Measurements from ENCODE around the gene RNF133.

RNF133 gene

GRCh38 chr7:122727759-122728158, 28.8 kb upstream of the RNF133 start:
- TF ChIP-seq, protein P1, sequence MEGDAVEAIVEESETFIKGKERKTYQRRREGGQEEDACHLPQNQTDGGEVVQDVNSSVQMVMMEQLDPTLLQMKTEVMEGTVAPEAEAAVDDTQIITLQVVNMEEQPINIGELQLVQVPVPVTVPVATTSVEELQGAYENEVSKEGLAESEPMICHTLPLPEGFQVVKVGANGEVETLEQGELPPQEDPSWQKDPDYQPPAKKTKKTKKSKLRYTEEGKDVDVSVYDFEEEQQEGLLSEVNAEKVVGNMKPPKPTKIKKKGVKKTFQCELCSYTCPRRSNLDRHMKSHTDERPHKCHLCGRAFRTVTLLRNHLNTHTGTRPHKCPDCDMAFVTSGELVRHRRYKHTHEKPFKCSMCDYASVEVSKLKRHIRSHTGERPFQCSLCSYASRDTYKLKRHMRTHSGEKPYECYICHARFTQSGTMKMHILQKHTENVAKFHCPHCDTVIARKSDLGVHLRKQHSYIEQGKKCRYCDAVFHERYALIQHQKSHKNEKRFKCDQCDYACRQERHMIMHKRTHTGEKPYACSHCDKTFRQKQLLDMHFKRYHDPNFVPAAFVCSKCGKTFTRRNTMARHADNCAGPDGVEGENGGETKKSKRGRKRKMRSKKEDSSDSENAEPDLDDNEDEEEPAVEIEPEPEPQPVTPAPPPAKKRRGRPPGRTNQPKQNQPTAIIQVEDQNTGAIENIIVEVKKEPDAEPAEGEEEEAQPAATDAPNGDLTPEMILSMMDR (conservative IDR thresholded peaks at IDR 0.05; ENCODE audit: control insufficient read depth, insufficient read depth, low read depth, low read length) = no peak
- no peak overlapping the region for H3K4me3 ChIP-seq (ENCODE audit: control insufficient read depth, low read depth, low read length)
- DNase-seq (ENCODE audit: low read depth) = no peak

DNA sequence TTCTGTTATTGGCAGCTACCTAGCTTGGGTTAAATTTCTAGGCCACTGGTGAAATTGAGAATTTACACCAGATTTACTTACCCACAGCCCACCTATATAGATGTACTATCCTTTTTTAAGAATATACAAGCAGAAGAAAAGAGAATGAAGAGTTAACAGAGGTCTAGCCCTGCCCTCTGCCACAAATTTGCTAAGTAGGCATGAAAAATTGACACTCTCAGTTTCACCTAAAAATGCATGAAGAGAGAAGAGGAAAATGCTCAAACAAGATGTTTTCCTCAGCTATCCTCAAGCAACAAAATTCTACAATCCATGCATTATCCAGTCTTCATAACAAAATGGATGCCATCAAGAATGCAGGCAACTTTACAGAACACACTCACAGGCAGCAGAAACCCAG, 28.4 kb upstream of the RNF133 start:
- no peak overlapping the region for H3K4me3 ChIP-seq (ENCODE audit: control insufficient read depth, low read depth, low read length)
- DNase-seq (ENCODE audit: low read depth) = no peak
- TF ChIP-seq, protein P1 (conservative IDR thresholded peaks at IDR 0.05; ENCODE audit: control insufficient read depth, insufficient read depth, low read depth, low read length) = no peak

GRCh38 chr7:122726881-122727280, 28.0 kb upstream of the RNF133 start:
- no peak overlapping the region for H3K4me3 ChIP-seq (ENCODE audit: control insufficient read depth, low read depth, low read length)
- no peak for DNase-seq (ENCODE audit: low read depth)
- TF ChIP-seq, protein P1 (conservative IDR thresholded peaks at IDR 0.05; ENCODE audit: control insufficient read depth, insufficient read depth, low read depth, low read length) = no peak

DNA sequence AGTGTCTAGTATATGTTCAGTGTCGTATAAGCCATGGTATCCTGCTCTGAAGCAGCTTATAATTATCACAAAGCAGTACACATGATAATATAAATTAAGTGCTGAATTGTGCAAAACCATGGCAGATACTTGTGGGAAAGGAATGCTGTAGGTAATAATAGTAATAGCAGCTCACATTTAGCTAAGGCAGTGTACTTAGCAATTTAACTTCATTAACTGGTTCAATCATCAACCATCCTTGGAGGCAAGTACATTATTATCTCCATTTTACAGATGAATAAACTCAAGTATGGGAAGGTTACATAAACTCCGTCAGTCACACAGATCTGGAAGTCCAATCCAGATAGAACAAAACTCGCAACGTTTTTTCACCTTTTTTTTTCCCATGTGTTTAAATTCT, 25.4 kb upstream of the RNF133 start:
- DNase-seq (ENCODE audit: low read depth) = no peak
- no peak overlapping the region for H3K4me3 ChIP-seq (ENCODE audit: control insufficient read depth, low read depth, low read length)
- TF ChIP-seq, protein P1 (conservative IDR thresholded peaks at IDR 0.05; ENCODE audit: control insufficient read depth, insufficient read depth, low read depth, low read length) = no peak

DNA sequence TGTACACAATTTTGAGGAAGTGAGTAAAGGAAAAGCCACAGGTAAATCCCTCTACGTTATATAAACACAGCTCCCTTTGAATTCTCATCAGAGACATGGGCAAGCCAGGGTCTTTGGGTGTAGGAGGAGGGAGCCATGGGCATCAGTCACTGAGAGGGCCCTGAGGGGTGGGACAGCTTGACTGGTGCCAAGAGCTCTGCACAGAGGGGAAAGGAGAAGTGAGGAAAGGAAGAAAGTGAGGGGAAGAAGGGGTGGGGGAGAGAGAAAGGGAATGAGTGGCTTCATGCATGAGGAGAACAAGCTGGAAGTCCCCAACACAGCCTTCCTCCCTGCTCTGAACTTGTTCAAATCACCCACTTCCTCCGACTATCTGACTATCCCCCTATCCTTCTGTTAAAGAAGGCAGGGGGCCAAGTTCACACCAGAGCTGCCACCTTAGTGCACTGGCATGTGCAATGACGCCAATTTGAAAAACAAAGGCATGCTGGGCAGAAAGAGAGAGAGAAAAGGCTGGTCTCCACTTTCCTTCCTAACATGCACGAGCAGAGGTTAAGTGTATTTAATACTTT, 20.2 kb upstream of the RNF133 start:
- TF ChIP-seq, protein P1 (conservative IDR thresholded peaks at IDR 0.05; ENCODE audit: control insufficient read depth, insufficient read depth, low read depth, low read length) = no peak
- DNase-seq (ENCODE audit: low read depth) = no peak
- no peak overlapping the region for H3K4me3 ChIP-seq (ENCODE audit: control insufficient read depth, low read depth, low read length)

DNA sequence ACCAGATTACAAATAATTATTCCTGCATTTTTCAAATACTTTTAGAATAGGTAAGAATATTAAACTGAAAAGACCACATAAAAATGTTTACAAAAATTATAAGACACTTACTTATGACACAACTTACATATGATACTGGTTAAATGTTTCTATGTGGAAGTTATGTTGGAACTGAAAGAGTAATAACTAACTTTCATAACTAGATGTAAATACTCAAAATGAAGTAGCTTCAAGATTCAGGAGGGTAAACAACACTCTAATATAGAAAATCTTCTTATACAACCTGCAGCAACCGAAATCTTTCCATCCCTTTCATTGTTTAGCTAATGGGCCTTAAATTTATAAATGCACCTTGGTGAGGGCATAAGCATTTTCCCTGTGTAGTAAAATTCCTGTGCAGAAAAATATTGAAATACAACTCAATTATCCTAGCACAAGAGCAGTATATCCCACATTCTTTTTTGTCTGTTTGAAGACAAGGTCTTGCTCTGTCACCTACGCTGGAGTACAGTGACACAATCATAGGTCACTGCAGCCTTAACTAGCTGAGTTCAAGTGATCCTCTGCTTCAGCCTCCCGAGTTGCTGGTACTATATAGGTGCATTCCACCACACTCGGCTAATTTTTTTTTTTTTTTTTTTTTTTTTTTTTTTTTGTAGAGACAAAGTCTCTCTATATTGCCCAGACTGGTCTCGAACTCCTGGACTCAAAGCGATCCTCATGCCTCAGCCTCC, 18.6 kb upstream of the RNF133 start:
- TF ChIP-seq, protein P1 (conservative IDR thresholded peaks at IDR 0.05; ENCODE audit: control insufficient read depth, insufficient read depth, low read depth, low read length) = no peak
- H3K4me3 ChIP-seq (ENCODE audit: control insufficient read depth, low read depth, low read length) = no peak overlapping the region
- no peak for DNase-seq (ENCODE audit: low read depth)

All from fibroblast of mammary gland (primary cell).